ENCODE measurements around the gene MGRN1.

DNA sequence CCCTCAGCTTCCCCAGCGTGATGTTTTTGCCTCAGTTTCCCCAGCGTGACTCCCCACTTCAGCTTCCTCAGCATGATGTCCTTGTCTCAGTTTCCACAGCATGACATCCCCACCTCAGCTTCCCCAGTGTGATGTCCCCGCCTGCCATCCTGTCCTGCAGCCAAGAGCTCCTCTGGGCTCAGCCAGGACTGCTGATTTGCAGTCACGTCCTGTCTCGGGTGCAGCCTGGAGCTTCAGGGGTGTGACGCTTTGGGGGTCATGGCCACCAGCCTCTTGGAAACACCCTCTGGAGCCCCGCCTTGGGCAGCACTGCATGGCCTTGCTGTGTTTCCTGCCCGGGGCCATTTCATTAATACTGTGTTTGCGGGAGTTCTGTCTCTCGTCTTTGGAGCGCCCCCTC lies 52.2 kb downstream of the MGRN1 start:
- TF ChIP-seq, protein P1, sequence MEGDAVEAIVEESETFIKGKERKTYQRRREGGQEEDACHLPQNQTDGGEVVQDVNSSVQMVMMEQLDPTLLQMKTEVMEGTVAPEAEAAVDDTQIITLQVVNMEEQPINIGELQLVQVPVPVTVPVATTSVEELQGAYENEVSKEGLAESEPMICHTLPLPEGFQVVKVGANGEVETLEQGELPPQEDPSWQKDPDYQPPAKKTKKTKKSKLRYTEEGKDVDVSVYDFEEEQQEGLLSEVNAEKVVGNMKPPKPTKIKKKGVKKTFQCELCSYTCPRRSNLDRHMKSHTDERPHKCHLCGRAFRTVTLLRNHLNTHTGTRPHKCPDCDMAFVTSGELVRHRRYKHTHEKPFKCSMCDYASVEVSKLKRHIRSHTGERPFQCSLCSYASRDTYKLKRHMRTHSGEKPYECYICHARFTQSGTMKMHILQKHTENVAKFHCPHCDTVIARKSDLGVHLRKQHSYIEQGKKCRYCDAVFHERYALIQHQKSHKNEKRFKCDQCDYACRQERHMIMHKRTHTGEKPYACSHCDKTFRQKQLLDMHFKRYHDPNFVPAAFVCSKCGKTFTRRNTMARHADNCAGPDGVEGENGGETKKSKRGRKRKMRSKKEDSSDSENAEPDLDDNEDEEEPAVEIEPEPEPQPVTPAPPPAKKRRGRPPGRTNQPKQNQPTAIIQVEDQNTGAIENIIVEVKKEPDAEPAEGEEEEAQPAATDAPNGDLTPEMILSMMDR (conservative IDR thresholded peaks at IDR 0.05 in 1 of 2, IDR thresholded peaks at IDR 0.05 in 1 of 2; ENCODE audit: low read depth in 1 of 2, low read length in 2 of 2) = no peak
- no peak for TF ChIP-seq EZH2 (IDR thresholded peaks at IDR 0.05; ENCODE audit: low read length, missing control alignments)

Measured in fibroblast of lung (primary cell).